ENCODE measurements around the gene PLA2G2F.
"Not testable (repeated sequence)": the region's sequence is repeated elsewhere in the genome, so short reads cannot be mapped to it uniquely, and the experiment has no call there.

Gene PLA2G2F

GRCh38 chr1:20126041-20126805 is 12.9 kb upstream of the PLA2G2F start (continued):
- TF ChIP-seq BCL11B (tag by site-specific recombination; IDR thresholded peaks at IDR 0.05; ENCODE audit: low read depth) (no peak), ZNF248 (tag by site-specific recombination; IDR thresholded peaks at IDR 0.05) (no peak), ZNF19 (tag by site-specific recombination; IDR thresholded peaks at IDR 0.05; ENCODE audit: low read depth) (no peak), ZNF544 (tag by site-specific recombination; IDR thresholded peaks at IDR 0.05) (no peak), HOXC10 (CRISPR knock-in tag; IDR thresholded peaks at IDR 0.05) (no peak)

GRCh38 chr1:20126806-20127440 is 12.2 kb upstream of the PLA2G2F start:
- ChIA-PET CTCF (interaction anchor here (1.5 kb wide), 1 partner anchor 25 kb away, joined by 5 read pairs; no protein-coding TSS in a partner anchor), POLR2A (interaction anchor here (0.6 kb wide), 1 partner anchor 19 kb away, joined by 3 read pairs; no protein-coding TSS in a partner anchor)
- Histone ChIP-seq H3K9me3 (ENCODE audit: control insufficient read depth, insufficient read depth, low read depth, low read length) (no peaks in the 10 kb centered on the region), H3K36me3 (ENCODE audit: control insufficient read depth in 2 of 2, insufficient read depth in 1 of 2, low read length in 2 of 2) (no peaks in the 10 kb centered on the region), H3K4me1 (ENCODE audit: control insufficient read depth, insufficient read depth, low read length) (no peaks in the 10 kb centered on the region), H3K4me3 (ENCODE audit: low read depth, low read length) (no peak overlapping the region), H3K27ac (ENCODE audit: extremely low read depth, low read depth, low read length) (no peak overlapping the region)
- TF ChIP-seq SALL2 (tag by site-specific recombination; IDR thresholded peaks at IDR 0.05; ENCODE audit: borderline replicate concordance), result no peak
- TF ChIP-seq YY1 (tag by site-specific recombination; IDR thresholded peaks at IDR 0.05), result no peak
- no peak for TF ChIP-seq ZNF341 (tag by site-specific recombination; IDR thresholded peaks at IDR 0.05; ENCODE audit: low read depth)
- no peak for TF ChIP-seq ZNF324 (tag by site-specific recombination; IDR thresholded peaks at IDR 0.05)
- no peak for TF ChIP-seq ZNF132 (tag by site-specific recombination; IDR thresholded peaks at IDR 0.05; ENCODE audit: borderline replicate concordance)
- TF ChIP-seq ZNF175 (tag by site-specific recombination; IDR thresholded peaks at IDR 0.05), result no peak
- no peak for TF ChIP-seq ZNF670 (tag by site-specific recombination; IDR thresholded peaks at IDR 0.05; ENCODE audit: low read depth)
- no peak for TF ChIP-seq PATZ1 (tag by site-specific recombination; IDR thresholded peaks at IDR 0.05)

GRCh38 chr1:20130518-20130917 is 8.6 kb upstream of the PLA2G2F start:
- POLR2A ChIA-PET; H3K9me3 ChIP-seq (ENCODE audit: control insufficient read depth, insufficient read depth, low read depth, low read length); H3K36me3 ChIP-seq (ENCODE audit: control insufficient read depth in 2 of 2, insufficient read depth in 1 of 2, low read length in 2 of 2); H3K4me3 ChIP-seq (ENCODE audit: low read depth, low read length); H3K27ac ChIP-seq (ENCODE audit: extremely low read depth, low read depth, low read length); H3K4me1 ChIP-seq (ENCODE audit: control insufficient read depth, insufficient read depth, low read length): not testable (repeated sequence)
- CTCF ChIA-PET, result interaction anchor here (0.6 kb wide), 1 partner anchor 43 kb away, joined by 5 read pairs; no protein-coding TSS in a partner anchor

- no peaks in the 10 kb centered on the region for H3K9me3 ChIP-seq (ENCODE audit: control insufficient read depth, insufficient read depth, low read depth, low read length)
- ChIA-PET CTCF (no interaction called here), POLR2A (no interaction called here)
- H3K27ac ChIP-seq (ENCODE audit: extremely low read depth, low read depth, low read length), result no peak overlapping the region
- H3K4me1 ChIP-seq (ENCODE audit: control insufficient read depth, insufficient read depth, low read length), result no peaks in the 10 kb centered on the region
- H3K4me3 ChIP-seq (ENCODE audit: low read depth, low read length), result no peak overlapping the region
- no peaks in the 10 kb centered on the region for H3K36me3 ChIP-seq (ENCODE audit: control insufficient read depth in 2 of 2, insufficient read depth in 1 of 2, low read length in 2 of 2)
- TF ChIP-seq ZNF629 (tag by site-specific recombination; IDR thresholded peaks at IDR 0.05) (no peak), ELK4 (IDR thresholded peaks at IDR 0.05; ENCODE audit: borderline replicate concordance, low read depth, low read length) (no peak), ZBTB48 (tag by site-specific recombination; IDR thresholded peaks at IDR 0.05) (no peak), ZNF202 (tag by site-specific recombination; IDR thresholded peaks at IDR 0.05; ENCODE audit: borderline replicate concordance) (no peak), ZNF837 (tag by site-specific recombination; IDR thresholded peaks at IDR 0.05) (no peak), SP7 (tag by site-specific recombination; IDR thresholded peaks at IDR 0.05) (no peak), KLF8 (tag by site-specific recombination; IDR thresholded peaks at IDR 0.05) (no peak)
Observed at GRCh38 chr1:20134995-20135394, 4.1 kb upstream of the PLA2G2F start.

Measured in HEK293 (cell line).